A673 (cell line): ENCODE measurements around the gene RIPOR2.

Experiments
- CTCF ChIP-seq: fragments of 300-800, 200-600 bp; sonication (generic); conservative IDR thresholded peaks from 2 replicates; pipeline ENCODE4 v1.5.1; 2017; ENCODE audit warnings: low read depth, mild to moderate bottlenecking, antibody characterized with exemption, low read length, moderate library complexity, mixed read lengths
- EZH2 ChIP-seq: fragments of 200-600 bp; sonication (generic); IDR thresholded peaks from 2 replicates; pipeline ENCODE4 v1.6.1; 2017; ENCODE audit warnings: borderline replicate concordance, low read depth, mild to moderate bottlenecking, mixed read lengths, antibody characterized with exemption, low read length; ENCODE audit not compliant: poor library complexity, severe bottlenecking

- TF ChIP-seq CTCF: no peak
- TF ChIP-seq EZH2: no peak
Measured at GRCh38 chr6:24959319-24959718, 23.6 kb upstream of the RIPOR2 start.
